ENCODE data around the gene KCNN3.

DNA sequence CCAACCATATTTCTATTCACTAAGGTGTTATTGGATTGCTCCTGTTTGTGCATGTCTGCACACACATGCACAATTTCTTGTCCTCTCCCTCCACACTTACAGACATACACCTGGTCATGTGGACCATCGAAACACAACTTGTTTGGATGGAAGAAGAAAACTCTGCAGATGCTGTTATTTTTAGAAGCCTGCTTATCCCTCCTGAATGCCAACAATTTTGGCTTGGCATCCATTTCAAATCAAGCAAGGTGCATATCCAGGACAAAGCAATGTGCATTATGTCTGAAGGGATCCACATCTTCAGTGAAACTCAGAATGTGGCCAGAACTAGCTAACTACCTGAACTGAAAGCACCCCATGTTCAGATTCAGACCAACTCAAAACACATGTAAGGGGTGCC lies 163.2 kb downstream of the KCNN3 start:
- TF ChIP-seq POLR2A (IDR thresholded peaks at IDR 0.05) = no peak
- TF ChIP-seq, protein P1, sequence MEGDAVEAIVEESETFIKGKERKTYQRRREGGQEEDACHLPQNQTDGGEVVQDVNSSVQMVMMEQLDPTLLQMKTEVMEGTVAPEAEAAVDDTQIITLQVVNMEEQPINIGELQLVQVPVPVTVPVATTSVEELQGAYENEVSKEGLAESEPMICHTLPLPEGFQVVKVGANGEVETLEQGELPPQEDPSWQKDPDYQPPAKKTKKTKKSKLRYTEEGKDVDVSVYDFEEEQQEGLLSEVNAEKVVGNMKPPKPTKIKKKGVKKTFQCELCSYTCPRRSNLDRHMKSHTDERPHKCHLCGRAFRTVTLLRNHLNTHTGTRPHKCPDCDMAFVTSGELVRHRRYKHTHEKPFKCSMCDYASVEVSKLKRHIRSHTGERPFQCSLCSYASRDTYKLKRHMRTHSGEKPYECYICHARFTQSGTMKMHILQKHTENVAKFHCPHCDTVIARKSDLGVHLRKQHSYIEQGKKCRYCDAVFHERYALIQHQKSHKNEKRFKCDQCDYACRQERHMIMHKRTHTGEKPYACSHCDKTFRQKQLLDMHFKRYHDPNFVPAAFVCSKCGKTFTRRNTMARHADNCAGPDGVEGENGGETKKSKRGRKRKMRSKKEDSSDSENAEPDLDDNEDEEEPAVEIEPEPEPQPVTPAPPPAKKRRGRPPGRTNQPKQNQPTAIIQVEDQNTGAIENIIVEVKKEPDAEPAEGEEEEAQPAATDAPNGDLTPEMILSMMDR (IDR thresholded peaks at IDR 0.05 in 4 of 5, conservative IDR thresholded peaks at IDR 0.05 in 1 of 5) = no peak
